GM19240 (cell line): ENCODE data around the gene BCR.

Experiments used
- DNase-seq: peaks from one replicate; pipeline ENCODE4 v3.0.0; 2011; ENCODE audit warnings: low spot score; ENCODE audit not compliant: insufficient read length

Gene BCR

DNA sequence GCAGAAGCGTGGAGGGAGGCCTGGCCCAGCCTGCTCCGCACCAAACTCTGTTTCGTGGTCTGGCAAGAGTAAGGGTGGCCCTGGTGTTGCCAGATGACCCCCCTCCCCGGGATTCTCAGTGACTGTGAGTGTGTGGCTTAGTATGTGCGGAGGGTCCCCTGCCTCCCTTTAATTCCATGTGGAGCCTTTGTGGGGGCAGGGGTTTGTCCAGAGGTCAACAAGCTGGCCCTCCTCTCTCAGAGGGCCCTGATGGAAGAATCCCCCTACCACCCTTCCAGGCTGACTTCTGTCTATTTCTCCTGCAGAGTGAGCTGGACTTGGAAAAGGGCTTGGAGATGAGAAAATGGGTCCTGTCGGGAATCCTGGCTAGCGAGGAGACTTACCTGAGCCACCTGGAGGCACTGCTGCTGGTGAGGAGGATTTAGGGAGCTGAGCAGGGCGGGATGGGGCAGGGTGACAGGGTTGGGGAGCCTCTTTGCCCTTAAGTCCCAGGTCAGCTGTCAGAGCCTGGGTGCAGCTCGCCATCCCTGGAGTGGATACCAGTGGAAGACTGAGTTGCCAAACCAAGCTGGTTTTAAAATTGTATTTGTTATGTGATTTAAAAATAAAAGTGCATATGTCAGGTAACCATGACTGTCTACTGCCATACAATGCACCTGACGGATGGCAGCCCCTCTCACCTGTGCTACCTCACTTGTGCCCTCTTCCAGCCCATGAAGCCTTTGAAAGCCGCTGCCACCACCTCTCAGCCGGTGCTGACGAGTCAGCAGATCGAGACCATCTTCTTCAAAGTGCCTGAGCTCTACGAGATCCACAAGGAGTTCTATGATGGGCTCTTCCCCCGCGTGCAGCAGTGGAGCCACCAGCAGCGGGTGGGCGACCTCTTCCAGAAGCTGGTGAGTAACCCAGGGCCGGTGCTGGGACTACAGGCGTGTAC lies 80.6 kb downstream of the BCR start:
- no peak for DNase-seq

GRCh38 chr22:23261900-23262450 lies 81.7 kb downstream of the BCR start:
- no peak for DNase-seq

DNA sequence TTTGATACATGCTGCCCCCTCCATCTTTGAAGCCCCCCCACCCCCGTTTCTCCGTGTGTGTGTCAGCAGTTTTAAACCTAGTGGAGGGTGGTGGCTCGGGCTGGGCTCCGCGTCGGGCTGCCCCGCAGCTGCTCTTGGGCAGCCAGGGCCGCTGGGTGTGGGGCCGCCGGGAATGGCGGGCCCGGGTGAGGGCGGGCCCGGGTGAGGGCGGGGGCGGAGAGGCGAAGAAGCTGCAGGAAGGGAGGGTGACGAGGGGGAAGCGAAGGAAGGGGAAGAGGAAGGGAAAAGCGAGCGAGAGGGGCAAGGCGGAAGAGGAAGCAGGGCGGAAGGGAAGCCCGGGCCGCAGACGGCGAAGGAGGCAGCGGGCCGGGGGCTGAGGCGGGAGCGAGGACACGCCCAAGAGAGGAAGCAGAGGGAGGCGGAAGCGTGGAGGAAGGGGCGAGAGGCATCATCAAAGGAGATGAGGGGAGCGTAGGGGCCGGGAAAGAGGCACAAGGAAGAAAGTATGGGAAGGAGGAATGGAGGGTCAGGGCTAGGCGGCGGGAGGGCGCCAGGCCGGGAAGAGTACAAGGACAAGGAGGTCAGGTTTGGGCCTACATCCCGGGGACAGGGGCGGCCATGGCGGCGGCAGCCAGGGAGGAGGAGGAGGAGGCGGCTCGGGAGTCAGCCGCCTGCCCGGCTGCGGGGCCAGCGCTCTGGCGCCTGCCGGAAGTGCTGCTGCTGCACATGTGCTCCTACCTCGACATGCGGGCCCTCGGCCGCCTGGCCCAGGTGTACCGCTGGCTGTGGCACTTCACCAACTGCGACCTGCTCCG lies 82.4 kb downstream of the BCR start:
- no peak for DNase-seq

DNA sequence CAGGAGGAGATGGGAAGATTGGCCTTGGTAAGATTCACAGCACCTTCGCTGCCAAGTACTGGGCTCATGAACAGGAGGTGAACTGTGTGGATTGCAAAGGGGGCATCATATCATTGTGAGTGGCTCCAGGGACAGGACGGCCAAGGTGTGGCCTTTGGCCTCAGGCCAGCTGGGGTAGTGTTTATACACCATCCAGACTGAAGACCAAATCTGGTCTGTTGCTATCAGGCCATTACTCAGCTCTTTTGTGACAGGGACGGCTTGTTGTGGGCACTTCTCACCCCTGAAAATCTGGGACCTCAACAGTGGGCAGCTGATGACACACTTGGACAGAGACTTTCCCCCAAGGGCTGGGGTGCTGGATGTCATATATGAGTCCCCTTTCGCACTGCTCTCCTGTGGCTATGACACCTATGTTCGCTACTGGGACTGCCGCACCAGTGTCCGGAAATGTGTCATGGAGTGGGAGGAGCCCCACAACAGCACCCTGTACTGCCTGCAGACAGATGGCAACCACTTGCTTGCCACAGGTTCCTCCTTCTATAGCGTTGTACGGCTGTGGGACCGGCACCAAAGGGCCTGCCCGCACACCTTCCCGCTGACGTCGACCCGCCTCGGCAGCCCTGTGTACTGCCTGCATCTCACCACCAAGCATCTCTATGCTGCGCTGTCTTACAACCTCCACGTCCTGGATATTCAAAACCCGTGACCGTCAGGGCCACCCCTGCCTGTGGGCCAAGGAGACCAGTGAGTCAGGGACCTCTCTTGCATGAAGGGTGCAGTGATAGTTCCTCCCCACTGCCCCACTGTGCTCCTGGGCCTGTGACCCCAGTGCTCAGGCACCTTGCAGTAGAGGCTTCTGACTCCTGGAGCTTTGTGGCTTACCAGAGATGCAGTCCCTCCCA lies 83.6 kb downstream of the BCR start:
- DNase-seq = no peak

DNA sequence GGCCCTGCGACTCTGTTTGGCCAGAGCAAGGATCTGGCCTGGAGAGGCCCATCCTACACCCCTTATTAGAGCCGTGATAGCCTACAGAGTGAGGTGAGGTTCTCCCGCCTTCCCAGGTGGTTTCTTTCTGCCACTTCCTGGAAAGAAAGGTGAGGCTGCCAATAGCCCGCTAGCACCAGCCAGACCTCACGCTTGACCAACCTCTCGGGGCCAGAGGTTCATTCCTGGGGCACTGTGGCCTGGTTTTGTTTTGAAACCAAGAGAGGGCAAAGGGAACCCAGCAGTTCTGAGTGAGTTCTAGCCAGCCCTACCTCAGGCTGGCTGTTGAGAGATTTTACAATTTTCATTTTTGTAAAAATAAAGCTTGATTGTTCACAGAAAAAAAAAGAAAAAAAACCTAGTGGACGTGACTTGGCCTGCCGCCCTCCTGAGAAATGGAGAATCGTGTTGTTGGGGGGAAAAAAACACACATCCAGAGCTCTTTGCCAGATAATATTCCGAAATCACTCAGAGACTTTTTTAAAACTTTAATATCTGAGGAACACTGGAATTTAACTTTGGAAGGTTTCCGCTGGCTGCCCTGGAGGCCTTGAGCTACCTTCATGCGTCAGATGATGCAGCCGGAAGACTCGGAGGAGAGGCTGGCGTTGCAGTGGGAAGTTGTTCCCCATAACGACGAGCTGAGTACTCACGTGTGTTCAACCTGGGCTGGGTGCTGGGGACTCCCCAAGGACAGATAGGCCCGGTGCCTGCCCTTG lies 84.5 kb downstream of the BCR start:
- no peak for DNase-seq

DNA sequence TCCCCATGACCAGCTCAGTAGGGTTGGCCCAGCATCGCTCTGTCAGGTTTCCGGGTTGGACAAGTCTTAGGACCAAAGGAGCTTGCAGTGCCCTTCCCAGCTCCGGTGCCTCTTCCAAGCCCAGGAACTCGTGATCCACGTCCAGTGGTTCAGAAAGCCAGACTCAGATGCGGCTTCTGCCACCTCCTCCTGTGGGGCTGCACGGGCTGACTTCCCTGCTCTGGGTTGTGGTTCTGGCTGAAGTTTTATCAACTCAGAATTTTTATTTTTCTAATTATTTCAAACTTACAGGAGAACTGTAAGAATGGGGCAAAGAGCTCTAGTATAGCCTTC lies 85.0 kb downstream of the BCR start:
- DNase-seq = no peak

GRCh38 chr22:23266780-23267179 lies 86.5 kb downstream of the BCR start:
- no peak for DNase-seq

DNA sequence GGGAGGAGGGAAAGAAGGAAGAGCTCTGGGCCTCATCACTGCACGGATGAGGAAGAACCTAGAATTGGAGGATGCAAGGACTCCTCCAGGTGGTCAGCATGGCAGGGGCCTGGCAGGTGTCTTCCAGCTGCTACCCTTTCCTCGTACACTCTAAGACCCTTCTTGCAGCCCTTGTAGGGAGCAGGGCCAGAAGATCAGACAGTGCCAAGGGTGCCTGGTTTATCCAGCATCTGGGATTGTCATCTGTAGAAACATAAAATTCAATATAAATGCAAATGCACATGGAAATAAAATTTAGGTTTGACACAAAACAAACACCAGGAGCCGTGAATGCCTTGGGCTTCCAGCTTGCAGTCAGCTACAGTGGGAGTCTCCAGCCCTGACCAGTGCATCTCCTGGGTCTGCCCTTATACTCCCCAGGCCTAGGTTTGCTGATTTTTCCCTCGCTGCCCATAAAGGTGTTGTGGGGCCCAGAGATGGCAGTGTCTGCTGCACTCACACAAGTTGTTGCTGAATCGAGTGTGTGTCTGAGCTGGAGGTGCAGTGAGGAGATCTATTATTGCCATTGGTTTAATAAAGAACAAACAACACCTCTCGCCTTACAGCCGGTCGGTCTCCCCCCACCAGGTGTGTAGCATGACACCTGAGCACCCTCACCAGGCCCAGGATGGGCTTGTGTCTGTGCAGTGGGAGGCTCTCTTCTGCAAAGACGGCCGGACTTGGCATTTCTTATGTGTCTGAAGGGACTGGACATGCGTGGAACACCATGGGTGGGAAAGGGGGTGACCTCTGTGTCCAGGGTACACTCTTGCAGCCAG lies 87.1 kb downstream of the BCR start:
- DNase-seq = no peak

GRCh38 chr22:23268139-23268712 lies 87.9 kb downstream of the BCR start:
- no peak for DNase-seq

DNA sequence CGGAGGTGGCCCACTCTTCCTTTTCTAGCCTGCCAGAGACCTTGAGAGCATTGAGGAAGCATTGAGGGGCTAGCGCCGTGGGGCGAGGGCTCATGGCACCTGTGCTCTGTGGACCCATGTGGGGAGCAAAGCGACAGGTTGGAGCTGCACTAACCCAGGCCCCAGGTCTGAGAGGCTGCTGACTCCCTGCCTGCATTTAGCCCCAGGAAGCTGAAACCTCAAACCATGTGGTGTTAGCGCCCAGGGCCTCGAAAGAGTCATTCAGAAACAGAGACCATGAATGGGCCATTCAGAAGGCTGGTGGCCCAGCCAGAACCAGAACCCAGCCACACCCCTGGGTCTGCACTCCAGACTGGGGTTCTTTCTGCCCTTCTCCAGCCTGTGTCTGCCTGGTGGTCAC lies 88.6 kb downstream of the BCR start:
- DNase-seq = peak; percentile 41

DNA sequence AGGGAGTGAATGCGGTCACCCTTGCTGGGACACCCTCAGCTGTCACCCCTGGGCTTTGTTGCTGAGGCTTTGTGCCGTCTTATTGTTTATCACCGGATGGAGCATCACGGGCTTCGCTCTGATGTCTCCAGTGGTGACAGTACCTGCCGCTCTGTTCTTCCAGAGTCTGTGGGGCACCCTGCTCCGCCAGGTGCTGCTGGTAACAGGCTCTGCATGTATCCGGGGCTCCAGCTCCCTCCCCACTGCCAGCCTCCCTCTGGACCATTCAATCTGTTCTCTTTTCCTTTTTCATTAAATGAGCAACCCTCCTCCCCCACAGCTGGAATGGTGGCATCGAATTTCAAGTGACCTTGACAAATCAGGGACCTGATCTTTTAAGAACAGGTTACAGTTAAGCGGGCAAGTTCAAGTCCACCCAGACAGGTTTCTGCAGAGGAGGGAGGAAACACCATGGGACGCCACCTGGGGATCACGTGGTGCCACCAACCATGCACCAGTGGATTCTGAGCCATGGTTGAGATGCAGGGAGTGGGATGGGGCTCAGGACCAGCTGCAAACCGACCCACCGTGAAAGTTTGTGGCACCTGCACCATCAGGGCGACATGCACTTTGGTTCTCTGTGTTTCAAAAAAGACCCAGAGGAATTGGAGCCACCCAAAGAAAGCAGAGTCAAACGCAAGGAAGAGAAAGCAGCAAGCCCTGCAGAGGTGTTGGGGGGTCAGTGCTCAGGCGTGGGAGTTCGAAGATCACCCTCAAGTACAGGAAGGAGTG lies 89.3 kb downstream of the BCR start:
- DNase-seq = peak; percentile 34

DNA sequence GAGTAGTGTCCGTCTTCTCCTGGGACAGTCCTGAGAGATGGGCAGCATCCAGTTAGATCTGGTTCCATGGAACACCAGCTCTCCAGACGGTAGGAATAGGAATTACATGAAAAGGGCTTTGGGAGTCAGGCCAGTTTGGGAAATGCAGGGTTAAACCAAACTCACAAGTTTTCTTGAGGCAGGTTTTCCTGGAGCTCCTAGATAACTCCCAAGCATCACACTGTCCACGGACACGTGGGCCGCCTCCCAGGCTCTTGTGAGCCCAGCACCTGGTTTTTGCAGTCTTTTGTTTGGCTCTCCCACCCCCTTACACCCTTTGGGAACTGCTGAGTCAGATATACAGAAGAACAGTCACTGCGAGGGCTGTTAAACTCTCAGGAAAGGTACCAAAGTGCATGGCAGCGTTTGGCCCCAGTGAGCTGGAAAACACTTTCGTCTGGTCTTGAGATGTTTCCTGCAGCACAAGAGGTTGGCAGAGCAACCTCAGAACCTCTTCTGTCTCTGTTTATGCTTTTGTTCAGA lies 90.0 kb downstream of the BCR start:
- DNase-seq = no peak

- DNase-seq = no peak
Observed at GRCh38 chr22:23270798-23271596, 90.7 kb downstream of the BCR start.

- DNase-seq = no peak
Observed at GRCh38 chr22:23271597-23271908, 91.2 kb downstream of the BCR start.

GRCh38 chr22:23272371-23272770 lies 92.1 kb downstream of the BCR start:
- DNase-seq = no peak

GRCh38 chr22:23272834-23273233 lies 92.5 kb downstream of the BCR start:
- no peak for DNase-seq

DNA sequence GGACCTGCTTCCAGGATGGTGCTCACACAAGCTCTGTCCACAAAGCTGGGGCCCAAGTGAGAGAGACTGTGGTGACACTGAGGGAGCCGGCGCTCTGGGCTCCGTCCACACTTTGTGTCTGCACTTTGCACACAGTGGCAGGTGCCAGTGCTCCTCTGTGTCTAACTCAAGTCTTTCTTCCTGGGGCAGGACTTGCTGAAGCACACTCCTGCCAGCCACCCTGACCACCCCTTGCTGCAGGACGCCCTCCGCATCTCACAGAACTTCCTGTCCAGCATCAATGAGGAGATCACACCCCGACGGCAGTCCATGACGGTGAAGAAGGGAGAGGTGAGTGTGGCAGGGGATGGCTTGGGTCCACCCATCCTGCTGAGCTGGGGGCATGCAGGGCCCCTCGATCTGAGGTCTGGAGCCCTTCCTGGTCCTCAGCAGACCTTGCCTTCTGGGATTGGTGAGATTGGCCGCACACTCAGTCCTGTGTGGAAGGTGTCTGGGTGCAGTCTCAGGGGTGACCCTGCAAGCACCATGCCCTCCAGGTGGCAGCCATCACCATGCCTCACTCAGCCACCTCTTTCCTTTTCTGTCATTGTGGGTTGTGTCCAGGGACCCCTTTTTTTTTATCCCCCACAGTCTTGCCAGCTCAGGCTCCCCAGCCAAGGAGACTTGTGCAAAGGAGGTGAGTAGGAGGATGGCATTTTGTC lies 93.3 kb downstream of the BCR start:
- DNase-seq = no peak
